Suppressor macrophage treated with lipopolysaccharide for 4 hours (primary cell): ENCODE measurements around the gene CYP2W1.
"Not testable (repeated sequence)": the region's sequence is repeated elsewhere in the genome, so short reads cannot be mapped to it uniquely, and the experiment has no call there.

Experiments
- DNase-seq: peaks from one replicate; pipeline ENCODE4 v3.0.0-alpha.2; 2020

Gene CYP2W1

DNA sequence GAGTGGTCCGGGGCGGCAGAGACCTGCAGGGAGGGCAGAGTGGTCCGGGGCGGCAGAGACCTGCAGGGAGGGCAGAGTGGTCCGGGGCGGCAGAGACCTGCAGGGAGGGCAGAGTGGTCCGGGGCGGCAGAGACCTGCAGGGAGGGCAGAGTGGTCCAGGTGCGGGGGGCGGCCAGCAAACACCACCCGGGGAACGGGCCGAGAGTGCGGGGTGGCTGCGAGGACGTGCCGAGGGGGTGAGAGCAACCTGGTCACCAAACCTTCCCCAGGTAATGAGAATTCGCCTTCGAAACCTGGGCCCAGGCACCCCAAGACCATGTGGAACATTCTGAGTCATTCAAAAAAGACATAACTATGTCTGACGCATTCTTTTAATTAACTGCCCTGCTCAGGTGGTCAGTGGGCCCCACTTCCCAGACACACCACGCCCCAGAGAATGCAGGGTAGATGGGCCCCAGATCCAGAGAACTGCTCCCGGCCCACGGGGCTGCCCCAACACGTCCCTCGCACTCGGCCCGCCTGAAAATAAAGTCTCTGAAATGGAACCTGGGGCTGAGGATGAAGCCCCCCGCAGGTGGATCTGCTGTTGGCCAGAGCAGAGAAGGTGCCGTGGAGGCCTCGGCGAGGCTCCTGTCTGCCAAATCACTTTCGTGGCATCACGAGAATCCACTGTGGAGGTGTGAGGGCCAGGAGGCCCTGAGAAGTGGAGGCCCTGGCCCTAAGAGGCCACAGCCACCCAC, 48.9 kb downstream of the CYP2W1 start:
- DNase-seq = no peak

GRCh38 chr7:1032536-1033181, 49.7 kb downstream of the CYP2W1 start:
- DNase-seq = no peak

GRCh38 chr7:1033546-1034145, 50.7 kb downstream of the CYP2W1 start:
- DNase-seq = no peak

GRCh38 chr7:1034769-1035168, 51.8 kb downstream of the CYP2W1 start:
- DNase-seq = not testable (repeated sequence)

DNA sequence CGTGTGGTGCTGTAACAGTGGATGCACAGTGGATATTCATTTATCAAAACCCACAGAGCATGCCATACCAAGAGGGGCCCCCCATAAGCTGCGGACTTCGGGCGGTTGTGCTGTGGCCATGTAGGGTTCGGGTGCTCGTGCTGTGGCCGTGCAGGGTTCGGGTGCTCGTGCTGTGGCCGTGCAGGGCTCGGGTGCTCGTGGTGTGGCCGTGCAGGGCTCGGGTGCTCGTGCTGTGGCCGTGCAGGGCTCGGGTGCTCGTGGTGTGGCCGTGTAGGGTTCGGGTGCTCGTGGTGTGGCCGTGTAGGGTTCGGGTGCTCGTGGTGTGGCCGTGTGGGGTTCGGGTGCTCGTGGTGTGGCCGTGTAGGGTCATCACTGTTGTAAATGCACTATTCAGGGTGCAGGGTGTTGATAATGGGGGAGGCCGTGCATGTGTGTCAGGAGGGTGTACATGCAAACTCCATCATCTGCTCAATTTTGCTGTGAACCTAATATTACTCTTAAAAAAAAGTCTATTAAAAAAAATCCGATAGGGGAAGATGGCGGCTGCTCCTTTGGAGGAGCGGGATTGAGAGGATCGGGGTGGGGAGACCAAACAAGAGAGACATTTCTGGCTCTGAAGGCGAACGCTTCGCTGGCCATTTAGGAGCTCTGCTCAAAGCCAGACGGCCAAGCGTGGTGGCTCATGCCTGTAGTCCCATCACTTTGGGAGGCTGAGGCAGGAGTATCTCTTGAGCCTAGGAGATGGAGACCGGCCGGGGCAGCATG, 53.4 kb downstream of the CYP2W1 start:
- DNase-seq = not testable (repeated sequence)
